MM.1S (cell line): ENCODE results near the gene FXR1.

Source experiments
- CTCF ChIP-seq: fragments of 300-600 bp; sonication (generic); IDR thresholded peaks from 2 replicates; pipeline ENCODE4 v1.5.1; 2016; ENCODE audit warnings: antibody characterized with exemption, low read length, mixed read lengths
- EZH2 ChIP-seq: fragments of 300-600 bp; sonication (generic); optimal IDR thresholded peaks from 2 replicates; pipeline ENCODE3; 2017; ENCODE audit warnings: low read depth, mild to moderate bottlenecking, antibody characterized with exemption, low read length, mixed read lengths
- EZH2phosphoT487 ChIP-seq: fragments of 300-600 bp; sonication (generic); IDR thresholded peaks from 2 replicates; pipeline ENCODE4 v1.6.1; 2018; ENCODE audit warnings: antibody characterized with exemption, low read length

- TF ChIP-seq CTCF (no peak), EZH2 (no peak), EZH2phosphoT487 (no peak)
Measured at GRCh38 chr3:180870008-180870699, 42.3 kb upstream of the FXR1 start.
